Heart right ventricle (tissue), 16 donors: ENCODE results near the gene FGF12. TPM values are rescaled to one million over a fixed set of nuclear protein-coding genes. Genes with fewer than 3 reads are reported as not detected.

Experiments used
- ATAC-seq, 8 donors: fragments of 200-7000 bp; cut with Tn5 transposase; one replicate each; pipeline ENCODE4 v1.9.1; 2020; ENCODE audit warnings: mild to moderate bottlenecking in 8 of 8, moderate library complexity in 8 of 8, moderate number of reproducible peaks in 1 of 8
- DNase-seq, 2 donors: peaks; one replicate each; pipeline ENCODE4 v3.0.0-alpha.2; 2020
- H3K27ac ChIP-seq, 10 donors: fragments of 200-600 bp; sonication (generic) in 2 of 10; one replicate each; pipeline versions ENCODE4 v1.5.0 to v1.8.0; 2020 to 2022; ENCODE audit warnings: mild to moderate bottlenecking in 3 of 10
- H3K27me3 ChIP-seq, 7 donors: fragments of 200-600 bp; one replicate each; pipeline ENCODE4 v1.8.0; 2021 to 2022; ENCODE audit warnings: mild to moderate bottlenecking in 2 of 7
- H3K36me3 ChIP-seq, 9 donors: fragments of 200-600 bp; sonication (generic) in 1 of 9; one replicate each; pipeline versions ENCODE4 v1.5.0 to v1.8.0; 2020 to 2022; ENCODE audit warnings: mild to moderate bottlenecking in 2 of 9
- H3K4me1 ChIP-seq, 9 donors: fragments of 200-600 bp; sonication (generic) in 1 of 9; one replicate each; pipeline versions ENCODE4 v1.5.0 to v1.8.0; 2020 to 2022; ENCODE audit warnings: mild to moderate bottlenecking in 4 of 9
- H3K4me3 ChIP-seq, 10 donors: fragments of 200-600 bp; sonication (generic) in 2 of 10; one replicate each; pipeline versions ENCODE4 v1.5.0 to v1.8.0; 2020 to 2022; ENCODE audit warnings: mild to moderate bottlenecking in 7 of 10, moderate library complexity in 2 of 10
- H3K9me3 ChIP-seq, 11 donors: fragments of 200-600 bp in 10 of 11; sonication (generic) in 2 of 11; one replicate each; pipeline versions ENCODE4 v1.5.0 to v1.8.0; 2013 to 2022; ENCODE audit warnings: mild to moderate bottlenecking in 2 of 11, control low read depth in 1 of 11, moderate library complexity in 1 of 11
- CTCF ChIP-seq, 9 donors: fragments of 200-600 bp; sonication (generic) in 2 of 9; IDR thresholded peaks; one replicate each; pipeline versions ENCODE4 v1.5.0 to v1.8.0; 2021 to 2022; ENCODE audit warnings: antibody characterized with exemption in 9 of 9, mild to moderate bottlenecking in 5 of 9, moderate library complexity in 1 of 9
- WGBS, 2 donors: extraction: QIAGEN DNeasy Blood & Tissue Kit; methylation state at CpG; one replicate each; pipeline ENCODE4 v1.1.7; 2013; ENCODE audit warnings: inconsistent platforms in 1 of 2; 5-methylcytosine and 5-hydroxymethylcytosine counted together
- intact Hi-C, 10 donors: fragments of 100-400 bp; cut with DNase I; formaldehyde crosslinking; loops; one replicate each; pipeline versions ENCODE4 v1.11.1 to v1.14.2; 2022
- polyA plus RNA-seq, 2 donors: library from polyadenylated mRNA; stranded (reverse); fragments of 200-250 nt; gene quantifications; one replicate each; pipeline ENCODE4 v1.2.3, GENCODE V29; 2013
- total RNA-seq, 10 donors: library from RNA; stranded (reverse); fragmentation: NEBNext Ultra II Directional in 3 of 10; extraction: Animal tissue kit (Norgen Biotek cat#: 25700) in 3 of 10; gene quantifications; one replicate each; pipeline versions ENCODE4 v1.2.1 to v1.2.4, GENCODE V29; 2021 to 2023
- donor health status: Arrhythmogenic right ventricular cardiomyopathy.
- donor health status: ischemic (EF 13 %, LVEDD 7.1; RV severe dilation, severe dysfunction).
- donor health status: healthy with polysubstance abuse.
- donor health status: DM: no; HTN: yes; CAD: no.
- donor health status: DM: no; HTN: no; CAD: no.
- donor health status: ischemic (EF 25% LVEDD 6.9; RV normal size, moderate dysfunction).
- donor health status: ischemic (EF 25% LVEDD 5.7; RV mildly dilated, moderate dysfunction).
- donor health status: healthy.
- donor health status: DM: yes; HTN: yes; CAD: no.
- donor health status: Ischemic cardiomyopathy.
- donor health status: ischemic (EF 35%, LVEDD 5.7; RV mildly dilated, moderate dysfunction).
- donor health status: nonischemic (EF 11% LVEDD 7.7; RV severe dilation, severe dysfunction).
- donor health status: DM: yes; HTN: yes; CAD: no.
- donor health status: PGD.
- donor health status: ischemic (EF 29% LVEDD 5.4; RV normal size, mild dysfunction).
- donor health status: nonischemic (EF 23%, LVEDD 6.1; RV moderate dilation, normal function).

Gene FGF12
- total and polyA plus RNA-seq, 12 donors = 26.5 to 504 (median 313) TPM

GRCh38 chr3:192417017-192417416 lies 310.3 kb downstream of the FGF12 start:
- no peaks in the 10 kb centered on the region for H3K27me3 ChIP-seq
- no peak for TF ChIP-seq CTCF (IDR thresholded peaks at IDR 0.05)
- DNase-seq = no peak
- H3K4me3 ChIP-seq = no peak overlapping the region
- no peak overlapping the region for H3K27ac ChIP-seq
- WGBS, 2 donors = 33 to 43% methylated on average over 2 of the region's 2 CpGs
- H3K4me1 ChIP-seq = peaks cover 0 to 21% (median 8%) of the 10 kb centered on the region in 9 donors
- H3K36me3 ChIP-seq = no peaks in the 10 kb centered on the region
- no peaks in the 10 kb centered on the region for H3K9me3 ChIP-seq
- ATAC-seq = peak in 1 of 8 donors; percentile 20
- intact Hi-C loops = loop anchor here in 2 of 10 donors (10.0 kb wide), 2 partner anchors 232 to 292 kb away; no protein-coding TSS in a partner anchor

- H3K4me3 ChIP-seq = no peak overlapping the region
- intact Hi-C loops = loop anchor here in 3 of 10 donors (5.0 to 10.0 kb wide), 3 partner anchors 229 to 361 kb away; no protein-coding TSS in a partner anchor
- H3K36me3 ChIP-seq = no peaks in the 10 kb centered on the region
- H3K4me1 ChIP-seq = peaks cover 0 to 25% (median 8%) of the 10 kb centered on the region in 9 donors
- WGBS, 2 donors = 78 to 81% methylated on average over 2 of the region's 2 CpGs
- DNase-seq = no peak
- H3K27ac ChIP-seq = no peak overlapping the region
- H3K27me3 ChIP-seq = peaks cover 0 to 34% (median 0%) of the 10 kb centered on the region in 7 donors
- no peak for ATAC-seq
- no peaks in the 10 kb centered on the region for H3K9me3 ChIP-seq
- TF ChIP-seq CTCF (IDR thresholded peaks at IDR 0.05) = no peak
These were observed 313.9 kb downstream of the FGF12 start for GRCh38 chr3:192413461-192413860.

GRCh38 chr3:192410684-192410960 lies 316.7 kb downstream of the FGF12 start:
- Histone ChIP-seq H3K9me3 (no peaks in the 10 kb centered on the region), H3K27me3 (peaks cover 0 to 54% (median 0%) of the 10 kb centered on the region in 7 donors), H3K27ac (peak overlapping the region in 1 of 10 donors; percentile 87), H3K36me3 (no peaks in the 10 kb centered on the region), H3K4me1 (peaks cover 0 to 29% (median 13%) of the 10 kb centered on the region in 9 donors), H3K4me3 (peak overlapping the region in 4 of 10 donors; percentile 48 to 70 (median 64))
- intact Hi-C loops = loop anchor here in 3 of 10 donors (5.0 to 10.0 kb wide), 3 partner anchors 226 to 358 kb away; no protein-coding TSS in a partner anchor
- ATAC-seq (no peak), DNase-seq (no peak)
- TF ChIP-seq CTCF (IDR thresholded peaks at IDR 0.05) = no peak
- 64 to 70% methylated on average over 5 of the region's 5 CpGs for WGBS, 2 donors

GRCh38 chr3:192409838-192410683 lies 317.3 kb downstream of the FGF12 start:
- Histone ChIP-seq H3K4me3 (peak overlapping the region; percentile 30 to 72 (median 62)), H3K27me3 (peaks cover 0 to 54% (median 0%) of the 10 kb centered on the region in 7 donors), H3K27ac (peak overlapping the region in 9 of 10 donors; percentile 64 to 87 (median 76)), H3K9me3 (no peaks in the 10 kb centered on the region), H3K4me1 (peaks cover 0 to 34% (median 13%) of the 10 kb centered on the region in 9 donors), H3K36me3 (no peaks in the 10 kb centered on the region)
- WGBS, 2 donors = 13 to 19% methylated on average over 37 to 53 of the region's 53 CpGs
- ATAC-seq = peak in 7 of 8 donors; percentile 25 to 47 (median 42)
- intact Hi-C loops = loop anchor here in 3 of 10 donors (5.0 to 10.0 kb wide), 3 partner anchors 225 to 358 kb away; no protein-coding TSS in a partner anchor
- peak in 1 of 2 donors; percentile 15 for DNase-seq
- TF ChIP-seq CTCF (IDR thresholded peaks at IDR 0.05) = peak in 4 of 9 donors; percentile 7 to 30 (median 21)
